Right kidney (tissue), 1 donor: Measurements from ENCODE around the gene DNAH9.

ENCODE experiments used
- DNase-seq: peaks from one replicate; pipeline ENCODE4 v3.0.0-alpha.2; 2016

Gene DNAH9

GRCh38 chr17:11747441-11747840 is 149.2 kb downstream of the DNAH9 start:
- no peak for DNase-seq

- no peak for DNase-seq
Observed at GRCh38 chr17:11757815-11758214, 159.5 kb downstream of the DNAH9 start.

GRCh38 chr17:11768106-11768505 is 169.8 kb downstream of the DNAH9 start:
- DNase-seq, result no peak

- no peak for DNase-seq
Observed at GRCh38 chr17:11768981-11769380, 170.7 kb downstream of the DNAH9 start.

- no peak for DNase-seq
Observed at GRCh38 chr17:11772031-11772430, 173.8 kb downstream of the DNAH9 start.

DNA sequence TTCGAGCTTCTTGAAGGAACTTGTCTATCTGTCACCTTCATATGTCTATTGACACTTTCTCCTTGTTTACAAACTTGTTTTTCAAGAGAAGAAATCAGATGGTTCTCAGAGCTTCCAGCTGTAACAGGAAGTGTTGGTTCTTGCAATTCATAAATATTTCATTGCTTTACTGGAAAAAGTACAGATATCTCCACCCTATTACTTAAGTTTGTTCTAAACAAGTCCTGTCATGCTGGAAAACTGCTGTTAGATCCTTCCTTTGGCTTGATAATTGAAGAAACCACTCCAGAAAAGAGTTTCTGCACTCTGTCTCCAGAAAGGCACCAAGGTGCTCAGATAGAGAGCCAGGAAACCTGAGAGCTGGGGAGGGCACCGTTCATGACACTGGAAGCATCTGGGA is 181.6 kb downstream of the DNAH9 start:
- no peak for DNase-seq

- DNase-seq, result no peak
Observed at GRCh38 chr17:11780621-11781020, 182.4 kb downstream of the DNAH9 start.

- no peak for DNase-seq
Observed at GRCh38 chr17:11786711-11787438, 188.6 kb downstream of the DNAH9 start.

DNA sequence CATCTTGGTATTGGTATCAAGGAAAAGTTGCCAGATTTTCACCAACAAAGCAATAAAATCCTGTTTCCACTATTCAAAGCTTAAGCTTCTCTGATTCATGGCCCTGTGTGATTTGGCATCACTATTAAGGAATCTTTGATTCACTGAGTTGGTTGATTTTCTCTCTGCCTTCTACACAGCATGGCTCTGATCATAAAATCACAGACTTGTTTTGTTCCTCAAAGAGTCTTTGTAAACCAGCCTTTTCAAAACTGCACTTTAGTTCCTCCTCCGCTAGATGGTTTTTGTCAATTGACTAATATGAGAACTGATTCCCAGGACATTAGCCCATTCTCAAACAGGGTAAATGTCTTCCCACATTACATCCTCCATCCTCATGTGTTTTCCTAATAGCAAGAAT is 197.6 kb downstream of the DNAH9 start:
- no peak for DNase-seq

DNA sequence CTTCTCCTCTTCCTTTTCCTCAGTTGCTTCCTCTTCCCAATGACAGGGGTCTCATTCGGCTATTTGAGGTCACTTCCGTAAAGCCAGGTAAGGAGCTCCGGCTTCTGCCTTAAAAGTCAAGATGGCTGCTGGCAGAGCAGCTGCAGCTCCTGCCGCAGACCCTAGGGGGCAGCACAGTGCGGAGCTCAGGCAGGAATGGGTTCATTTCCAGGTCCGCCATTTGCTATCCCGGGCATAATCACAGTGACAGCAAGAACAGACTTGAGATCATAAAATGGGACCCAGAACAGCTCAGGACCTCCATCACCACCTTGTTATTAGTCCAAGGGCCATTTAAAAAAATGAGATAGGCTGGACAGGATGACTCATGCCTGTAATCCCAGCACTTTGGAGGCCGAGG is 199.5 kb downstream of the DNAH9 start:
- DNase-seq, result no peak

GRCh38 chr17:11803231-11803969 is 205.1 kb downstream of the DNAH9 start:
- no peak for DNase-seq

DNA sequence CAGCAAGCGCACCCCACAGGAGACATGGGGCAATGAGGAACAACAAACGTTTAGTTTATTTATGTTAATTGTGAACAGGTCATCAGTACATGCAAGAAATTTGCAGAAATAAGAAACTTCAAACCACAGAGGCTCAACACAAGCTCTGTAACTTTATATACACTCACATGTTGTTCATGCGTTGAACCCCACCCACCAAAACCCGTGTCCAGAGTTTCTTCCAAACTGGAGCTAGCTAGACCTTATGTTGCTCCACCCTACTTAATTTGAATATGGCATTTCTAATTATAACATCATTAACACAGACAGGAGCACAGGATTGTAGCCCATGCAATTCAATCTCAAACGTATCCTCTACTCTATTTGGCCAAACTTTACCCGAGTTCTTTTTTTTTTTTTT is 206.9 kb downstream of the DNAH9 start:
- no peak for DNase-seq

DNA sequence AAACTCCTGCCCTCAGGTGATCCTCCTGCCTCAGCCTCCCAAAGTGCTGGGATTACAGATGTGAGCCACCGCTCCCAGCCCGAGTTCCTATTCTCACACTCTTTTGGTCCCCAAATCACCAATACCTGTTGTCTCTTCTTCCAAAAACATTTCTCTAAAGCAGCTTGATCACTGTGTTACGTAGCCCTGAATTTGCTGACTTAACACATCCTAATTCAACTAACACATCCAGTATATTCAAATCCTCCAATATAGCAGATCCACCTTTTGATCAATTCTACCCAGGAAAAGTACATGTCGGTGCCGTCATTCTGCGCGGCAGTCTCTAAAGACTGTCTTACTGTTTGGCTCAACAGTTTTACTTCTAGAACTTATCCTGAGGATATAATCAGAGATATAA is 207.7 kb downstream of the DNAH9 start:
- no peak for DNase-seq

GRCh38 chr17:11807606-11808005 is 209.3 kb downstream of the DNAH9 start:
- DNase-seq, result no peak

DNA sequence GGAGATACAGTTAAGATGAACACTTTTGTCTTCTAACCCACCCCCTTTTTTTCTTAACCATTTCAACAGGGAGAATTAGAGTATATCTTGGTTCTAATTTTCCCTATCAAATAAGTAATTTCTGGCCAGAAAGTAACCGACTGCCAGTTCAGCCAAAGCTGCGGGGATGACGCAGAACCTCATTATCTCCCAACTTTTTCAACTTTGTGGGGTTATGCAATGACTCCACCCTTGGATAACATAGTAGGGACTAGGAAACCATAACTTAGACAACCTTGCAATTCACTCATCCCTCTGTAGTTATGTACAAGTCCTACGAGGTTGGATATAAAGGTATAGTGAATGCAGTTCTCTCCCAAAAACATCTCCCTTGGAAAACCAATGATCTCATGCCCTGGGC is 215.0 kb downstream of the DNAH9 start:
- DNase-seq, result no peak

DNA sequence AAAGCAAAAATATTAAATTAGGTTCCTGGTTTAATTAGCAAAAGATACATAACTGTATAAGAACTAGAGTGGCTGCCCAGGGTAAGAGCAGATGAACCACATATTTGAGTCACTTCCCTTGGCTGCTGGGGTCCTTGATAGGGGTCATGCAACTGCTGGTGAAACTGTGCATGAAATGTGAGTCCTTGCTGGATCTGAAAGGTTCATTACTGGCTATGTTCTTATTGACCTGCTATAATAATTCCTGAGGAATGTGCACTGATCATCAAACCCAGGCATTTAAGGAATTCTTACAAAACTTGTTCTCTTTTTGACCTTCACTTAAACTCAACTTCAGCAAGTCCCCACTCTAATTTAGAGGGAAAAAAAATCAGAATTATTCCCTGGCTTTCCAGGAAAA is 215.6 kb downstream of the DNAH9 start:
- no peak for DNase-seq

GRCh38 chr17:11814655-11815262 is 216.5 kb downstream of the DNAH9 start:
- no peak for DNase-seq

GRCh38 chr17:11816409-11816808 is 218.1 kb downstream of the DNAH9 start:
- no peak for DNase-seq

GRCh38 chr17:11823862-11824261 is 225.6 kb downstream of the DNAH9 start:
- DNase-seq, result no peak

- no peak for DNase-seq
Observed at GRCh38 chr17:11825572-11826209, 227.4 kb downstream of the DNAH9 start.

GRCh38 chr17:11832401-11833137 is 234.3 kb downstream of the DNAH9 start:
- DNase-seq, result peak; percentile 11

DNA sequence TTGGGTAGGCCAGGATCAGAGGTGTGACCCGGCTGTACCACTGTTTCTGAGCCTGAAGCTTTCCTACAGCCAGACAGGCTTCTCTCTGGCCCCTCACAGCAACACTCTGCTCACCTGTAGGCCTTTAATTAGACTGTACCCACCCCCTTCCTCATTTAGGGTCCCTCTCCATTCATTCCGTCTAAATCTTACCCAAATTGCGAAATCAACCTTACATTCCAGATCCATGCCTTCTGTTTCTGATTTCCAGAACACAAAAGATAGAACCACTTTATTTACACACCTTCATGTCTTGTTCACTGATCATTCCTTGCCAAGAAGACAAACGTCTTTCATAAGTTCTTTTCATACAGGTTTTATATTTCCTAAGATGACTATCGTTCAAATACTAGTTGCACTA is 238.2 kb downstream of the DNAH9 start:
- DNase-seq, result no peak
